Hippocampal formation (tissue), 2 donors: ENCODE results near the gene RASA3.
A peak's percentile ranks its signal among the peaks of the same experiment; 100 is the strongest.

Experiments used
- DNase-seq, 2 donors: peaks; one replicate each; lab custom pipeline; 2025; lab: John Stamatoyannopoulos, UW

The RASA3 gene

GRCh38 chr13:114054830-114055439 is 77.5 kb downstream of the RASA3 start:
- no peak for DNase-seq

- DNase-seq = no peak
Measured at GRCh38 chr13:114054264-114054663, 78.2 kb downstream of the RASA3 start.

GRCh38 chr13:114053026-114053425 is 79.4 kb downstream of the RASA3 start:
- DNase-seq = no peak

GRCh38 chr13:114050536-114051450 is 81.6 kb downstream of the RASA3 start:
- no peak for DNase-seq

GRCh38 chr13:114049626-114050101 is 82.8 kb downstream of the RASA3 start:
- no peak for DNase-seq

- DNase-seq = no peak
Measured at GRCh38 chr13:114049026-114049425, 83.4 kb downstream of the RASA3 start.

GRCh38 chr13:114048443-114048842 is 84.0 kb downstream of the RASA3 start:
- DNase-seq = no peak

- DNase-seq = no peak
Measured at GRCh38 chr13:114047358-114047881, 85.0 kb downstream of the RASA3 start.

GRCh38 chr13:114046431-114046975 is 85.9 kb downstream of the RASA3 start:
- no peak for DNase-seq

GRCh38 chr13:114045113-114045735 is 87.2 kb downstream of the RASA3 start:
- peak in 1 of 2 donors; percentile 61 for DNase-seq

- DNase-seq = no peak
Measured at GRCh38 chr13:114044486-114044885, 87.9 kb downstream of the RASA3 start.

- no peak for DNase-seq
Measured at GRCh38 chr13:114043421-114044053, 88.9 kb downstream of the RASA3 start.

GRCh38 chr13:114042066-114042815 is 90.2 kb downstream of the RASA3 start:
- no peak for DNase-seq

- DNase-seq = no peak
Measured at GRCh38 chr13:114041493-114041892, 90.9 kb downstream of the RASA3 start.

GRCh38 chr13:114039471-114040141 is 92.8 kb downstream of the RASA3 start:
- DNase-seq = no peak

GRCh38 chr13:114038900-114039299 is 93.5 kb downstream of the RASA3 start:
- no peak for DNase-seq

GRCh38 chr13:114038211-114038613 is 94.2 kb downstream of the RASA3 start:
- no peak for DNase-seq

GRCh38 chr13:114037674-114038073 is 94.7 kb downstream of the RASA3 start:
- peak; percentile 13 to 23 for DNase-seq

GRCh38 chr13:114035583-114036531 is 96.6 kb downstream of the RASA3 start:
- peak; percentile 88 to 94 for DNase-seq
